ENCODE data around the gene HAVCR1.
"Not testable (repeated sequence)": the region's sequence is repeated elsewhere in the genome, so short reads cannot be mapped to it uniquely, and the experiment has no call there.

HAVCR1 gene

DNA sequence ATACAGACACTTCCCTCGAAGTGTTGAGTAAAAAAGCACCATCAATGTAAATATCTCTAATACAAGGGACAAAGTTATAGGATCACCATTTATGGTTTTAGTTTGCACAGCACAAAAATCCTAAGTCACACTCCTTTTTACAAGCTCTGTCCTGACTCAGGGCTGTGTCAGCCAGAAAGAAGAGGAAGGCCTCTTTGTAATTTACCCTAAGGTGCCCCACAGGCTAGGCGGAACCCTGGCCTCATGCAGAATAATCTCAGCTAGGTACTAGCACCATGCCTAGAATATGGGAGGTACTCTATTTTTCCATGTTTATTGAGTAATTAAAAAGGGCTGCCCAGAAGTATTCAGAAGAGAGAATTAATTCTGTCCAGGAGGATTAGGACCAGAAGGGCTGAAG lies 36.9 kb downstream of the HAVCR1 start:
- no peak for TF ChIP-seq ZFP30 (CRISPR knock-in tag; IDR thresholded peaks at IDR 0.05)
- TF ChIP-seq ARNTL (CRISPR knock-in tag; IDR thresholded peaks at IDR 0.05; ENCODE audit: borderline replicate concordance, low read depth), result no peak
- TF ChIP-seq CSRNP3 (CRISPR knock-in tag; IDR thresholded peaks at IDR 0.05), result no peak
- TF ChIP-seq ZC3H10 (CRISPR knock-in tag; IDR thresholded peaks at IDR 0.05), result no peak
- no peak for TF ChIP-seq TCF4 (CRISPR knock-in tag; IDR thresholded peaks at IDR 0.05; ENCODE audit: borderline replicate concordance)

DNA sequence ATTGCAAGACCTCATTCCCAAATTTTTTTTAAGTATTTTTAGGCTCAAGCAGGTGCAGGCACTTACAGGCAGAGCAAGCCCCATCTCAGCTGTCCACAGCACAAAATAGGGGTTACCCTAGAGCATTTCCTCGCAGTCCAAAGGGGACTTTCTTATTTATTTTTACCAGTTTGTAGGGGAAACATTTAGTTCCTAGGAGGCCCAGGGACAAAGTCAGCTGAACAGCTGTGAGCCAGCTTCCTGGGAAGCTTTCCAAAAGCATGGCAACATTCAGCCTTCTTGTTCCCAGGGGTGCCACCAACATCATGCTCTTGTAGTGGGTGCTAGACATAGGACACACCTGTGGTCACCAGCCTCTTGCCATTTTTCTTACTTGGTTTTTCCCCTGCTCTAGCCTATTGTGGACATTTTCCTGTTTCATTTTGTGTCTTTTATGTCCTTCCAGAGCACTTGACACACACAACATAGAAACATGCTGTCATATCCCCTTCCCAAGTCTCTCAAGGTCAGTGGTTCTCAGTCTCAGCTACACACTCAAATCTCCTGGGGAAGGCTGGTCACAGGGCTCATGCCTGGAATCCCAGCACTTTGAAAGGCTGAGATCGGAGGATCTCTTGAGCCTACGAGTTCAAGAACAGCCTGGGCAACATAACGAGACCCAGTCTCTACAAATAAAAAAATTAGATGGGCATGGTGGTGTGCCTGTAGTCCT lies 38.2 kb downstream of the HAVCR1 start:
- no peak for ATAC-seq
- TF ChIP-seq ZC3H10 (CRISPR knock-in tag; IDR thresholded peaks at IDR 0.05) (no peak), PPARA (CRISPR knock-in tag; IDR thresholded peaks at IDR 0.05; ENCODE audit: borderline replicate concordance) (no peak), PATZ1 (CRISPR knock-in tag; IDR thresholded peaks at IDR 0.05; ENCODE audit: borderline replicate concordance) (no peak), BACH2 (CRISPR knock-in tag; IDR thresholded peaks at IDR 0.05; ENCODE audit: borderline replicate concordance) (no peak), RARB (CRISPR knock-in tag; IDR thresholded peaks at IDR 0.05) (no peak)
- TF ChIP-seq, protein P1, sequence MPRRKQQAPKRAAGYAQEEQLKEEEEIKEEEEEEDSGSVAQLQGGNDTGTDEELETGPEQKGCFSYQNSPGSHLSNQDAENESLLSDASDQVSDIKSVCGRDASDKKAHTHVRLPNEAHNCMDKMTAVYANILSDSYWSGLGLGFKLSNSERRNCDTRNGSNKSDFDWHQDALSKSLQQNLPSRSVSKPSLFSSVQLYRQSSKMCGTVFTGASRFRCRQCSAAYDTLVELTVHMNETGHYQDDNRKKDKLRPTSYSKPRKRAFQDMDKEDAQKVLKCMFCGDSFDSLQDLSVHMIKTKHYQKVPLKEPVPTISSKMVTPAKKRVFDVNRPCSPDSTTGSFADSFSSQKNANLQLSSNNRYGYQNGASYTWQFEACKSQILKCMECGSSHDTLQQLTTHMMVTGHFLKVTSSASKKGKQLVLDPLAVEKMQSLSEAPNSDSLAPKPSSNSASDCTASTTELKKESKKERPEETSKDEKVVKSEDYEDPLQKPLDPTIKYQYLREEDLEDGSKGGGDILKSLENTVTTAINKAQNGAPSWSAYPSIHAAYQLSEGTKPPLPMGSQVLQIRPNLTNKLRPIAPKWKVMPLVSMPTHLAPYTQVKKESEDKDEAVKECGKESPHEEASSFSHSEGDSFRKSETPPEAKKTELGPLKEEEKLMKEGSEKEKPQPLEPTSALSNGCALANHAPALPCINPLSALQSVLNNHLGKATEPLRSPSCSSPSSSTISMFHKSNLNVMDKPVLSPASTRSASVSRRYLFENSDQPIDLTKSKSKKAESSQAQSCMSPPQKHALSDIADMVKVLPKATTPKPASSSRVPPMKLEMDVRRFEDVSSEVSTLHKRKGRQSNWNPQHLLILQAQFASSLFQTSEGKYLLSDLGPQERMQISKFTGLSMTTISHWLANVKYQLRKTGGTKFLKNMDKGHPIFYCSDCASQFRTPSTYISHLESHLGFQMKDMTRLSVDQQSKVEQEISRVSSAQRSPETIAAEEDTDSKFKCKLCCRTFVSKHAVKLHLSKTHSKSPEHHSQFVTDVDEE (CRISPR knock-in tag; IDR thresholded peaks at IDR 0.05), result no peak

More for the DNA sequence above, 36.9 kb downstream of the HAVCR1 start:
- no peak for ATAC-seq

GRCh38 chr5:157020002-157020401 lies 38.9 kb downstream of the HAVCR1 start:
- TF ChIP-seq OSR1 (CRISPR knock-in tag; IDR thresholded peaks at IDR 0.05) (no peak), ZNF8 (CRISPR knock-in tag; IDR thresholded peaks at IDR 0.05) (no peak), CSRNP3 (CRISPR knock-in tag; IDR thresholded peaks at IDR 0.05) (no peak)
- TF ChIP-seq, protein P2, sequence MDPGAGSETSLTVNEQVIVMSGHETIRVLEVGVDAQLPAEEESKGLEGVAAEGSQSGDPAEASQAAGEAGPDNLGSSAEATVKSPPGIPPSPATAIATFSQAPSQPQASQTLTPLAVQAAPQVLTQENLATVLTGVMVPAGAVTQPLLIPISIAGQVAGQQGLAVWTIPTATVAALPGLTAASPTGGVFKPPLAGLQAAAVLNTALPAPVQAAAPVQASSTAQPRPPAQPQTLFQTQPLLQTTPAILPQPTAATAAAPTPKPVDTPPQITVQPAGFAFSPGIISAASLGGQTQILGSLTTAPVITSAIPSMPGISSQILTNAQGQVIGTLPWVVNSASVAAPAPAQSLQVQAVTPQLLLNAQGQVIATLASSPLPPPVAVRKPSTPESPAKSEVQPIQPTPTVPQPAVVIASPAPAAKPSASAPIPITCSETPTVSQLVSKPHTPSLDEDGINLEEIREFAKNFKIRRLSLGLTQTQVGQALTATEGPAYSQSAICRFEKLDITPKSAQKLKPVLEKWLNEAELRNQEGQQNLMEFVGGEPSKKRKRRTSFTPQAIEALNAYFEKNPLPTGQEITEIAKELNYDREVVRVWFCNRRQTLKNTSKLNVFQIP (CRISPR knock-in tag; IDR thresholded peaks at IDR 0.05; ENCODE audit: borderline replicate concordance, low read depth), result no peak
- ATAC-seq, result no peak

- not testable (repeated sequence) for ATAC-seq
Observed at GRCh38 chr5:157014143-157014542, 44.8 kb downstream of the HAVCR1 start.

DNA sequence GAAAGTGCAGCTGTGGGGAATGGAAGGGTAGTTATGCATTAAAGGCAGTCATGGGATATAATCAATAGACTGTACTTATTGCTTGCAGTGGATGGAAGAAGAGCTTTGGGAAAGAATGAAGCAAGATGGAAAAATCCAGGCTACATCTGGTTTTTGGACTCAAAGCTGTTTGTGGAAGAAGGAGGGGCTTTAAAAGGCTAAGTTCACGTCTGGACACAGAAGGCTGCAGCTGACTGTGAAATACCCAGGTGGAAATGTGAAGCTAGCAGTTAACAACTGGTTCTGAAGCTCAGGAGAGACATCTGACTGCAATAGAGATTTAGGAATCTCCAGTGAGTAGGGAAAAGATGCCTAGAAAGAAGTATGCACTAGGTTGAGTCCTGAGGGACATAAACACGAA lies 52.7 kb downstream of the HAVCR1 start:
- TF ChIP-seq ZNF8 (CRISPR knock-in tag; IDR thresholded peaks at IDR 0.05) (no peak), ARNTL (CRISPR knock-in tag; IDR thresholded peaks at IDR 0.05; ENCODE audit: borderline replicate concordance, low read depth) (no peak), RARB (CRISPR knock-in tag; IDR thresholded peaks at IDR 0.05) (no peak), PATZ1 (CRISPR knock-in tag; IDR thresholded peaks at IDR 0.05; ENCODE audit: borderline replicate concordance) (no peak), ZFP3 (CRISPR knock-in tag; IDR thresholded peaks at IDR 0.05) (no peak), SNAI2 (CRISPR knock-in tag; IDR thresholded peaks at IDR 0.05) (no peak), ZNF70 (CRISPR knock-in tag; IDR thresholded peaks at IDR 0.05) (no peak), BACH2 (CRISPR knock-in tag; IDR thresholded peaks at IDR 0.05; ENCODE audit: borderline replicate concordance) (no peak)
- TF ChIP-seq, protein P2 (CRISPR knock-in tag; IDR thresholded peaks at IDR 0.05; ENCODE audit: borderline replicate concordance, low read depth), result no peak
- no peak for ATAC-seq
